ENCODE measurements around the gene MEMO1. TPM values are rescaled to one million over a fixed set of nuclear protein-coding genes. Genes with fewer than 3 reads are reported as not detected.

Gene MEMO1
- total and polyA plus RNA-seq, 4 experiments from 2014 or later: 31.0 to 45.1 (median 42.3) TPM

Other genes with a start within 250 kb of the MEMO1 start
- gene DPY30, start 28.8 kb upstream of the MEMO1 start, total RNA-seq: 10 to 100 TPM; 50.0 to 51.3 TPM
- 100 to 1,000 TPM; 167 to 233 TPM for gene DPY30, start 28.8 kb upstream of the MEMO1 start, polyA plus RNA-seq
- gene SPAST, start 52.5 kb upstream of the MEMO1 start, total RNA-seq: 10 to 100 TPM; 22.5 to 23.2 TPM
- 10 to 100 TPM; 11.2 to 15.3 TPM for gene SPAST, start 52.5 kb upstream of the MEMO1 start, polyA plus RNA-seq
- gene SLC30A6, start 154.9 kb upstream of the MEMO1 start, total RNA-seq: 10 to 100 TPM; 20.2 to 20.3 TPM
- 10 to 100 TPM; 12.0 to 15.5 TPM for gene SLC30A6, start 154.9 kb upstream of the MEMO1 start, polyA plus RNA-seq

Measured in CD4-positive, alpha-beta memory T cell (primary cell).